Glomerular visceral epithelial cell (primary cell): ENCODE results near the gene ARFGEF3.
"Not testable (repeated sequence)": the region's sequence is repeated elsewhere in the genome, so short reads cannot be mapped to it uniquely, and the experiment has no call there.

Source experiments
- DNase-seq: peaks from one replicate; pipeline ENCODE4 v3.0.0-alpha.2; 2016; ENCODE audit errors: extremely low spot score

The ARFGEF3 gene

GRCh38 chr6:138161338-138162110 lies at the start of gene ARFGEF3:
Gene ARFGEF3, plus strand, starts transcription at chr6:138161939. Its CDS starts 148 bp downstream, at chr6:138162087.
- peak; percentile 80 for DNase-seq

- no peak for DNase-seq
These were observed 48.0 kb upstream of the ARFGEF3 start for GRCh38 chr6:138113588-138114210.

- DNase-seq: no peak
These were observed 46.5 kb upstream of the ARFGEF3 start for GRCh38 chr6:138115201-138115600.

GRCh38 chr6:138115877-138116660 lies 45.7 kb upstream of the ARFGEF3 start:
- DNase-seq: peak; percentile 72

- DNase-seq: no peak
These were observed 45.1 kb upstream of the ARFGEF3 start for GRCh38 chr6:138116661-138116999.

- DNase-seq: no peak
These were observed 44.3 kb upstream of the ARFGEF3 start for GRCh38 chr6:138117376-138117914.

- DNase-seq: not testable (repeated sequence)
These were observed 42.5 kb upstream of the ARFGEF3 start for GRCh38 chr6:138119229-138119628.

GRCh38 chr6:138119976-138120375 lies 41.8 kb upstream of the ARFGEF3 start:
- no peak for DNase-seq

GRCh38 chr6:138124096-138124495 lies 37.6 kb upstream of the ARFGEF3 start:
- DNase-seq: no peak

GRCh38 chr6:138128096-138128495 lies 33.6 kb upstream of the ARFGEF3 start:
- DNase-seq: no peak

GRCh38 chr6:138129190-138129589 lies 32.5 kb upstream of the ARFGEF3 start:
- DNase-seq: no peak

- no peak for DNase-seq
These were observed 18.9 kb upstream of the ARFGEF3 start for GRCh38 chr6:138142806-138143205.

GRCh38 chr6:138145402-138145801 lies 16.3 kb upstream of the ARFGEF3 start:
- no peak for DNase-seq

- no peak for DNase-seq
These were observed 15.2 kb upstream of the ARFGEF3 start for GRCh38 chr6:138146544-138146943.

GRCh38 chr6:138155443-138155842 lies 6.3 kb upstream of the ARFGEF3 start:
- DNase-seq: no peak

- DNase-seq: peak; percentile 9
These were observed 3.6 kb upstream of the ARFGEF3 start for GRCh38 chr6:138157986-138158638.

- DNase-seq: no peak
These were observed 2.5 kb upstream of the ARFGEF3 start for GRCh38 chr6:138159246-138159645.

GRCh38 chr6:138160329-138161087 lies 1.2 kb upstream of the ARFGEF3 start:
- DNase-seq: no peak

GRCh38 chr6:138161088-138161337 lies 726 bp upstream of the ARFGEF3 start:
- no peak for DNase-seq

- peak; percentile 37 for DNase-seq
These were observed 594 bp downstream of the ARFGEF3 start for GRCh38 chr6:138162111-138162954.
